PC-3 (cell line): ENCODE measurements around the gene COMTD1. TPM values are rescaled to one million over a fixed set of nuclear protein-coding genes. Genes with fewer than 3 reads are reported as not detected.

Source experiments
- ATAC-seq: fragments of 200-7000 bp; cut with Tn5 transposase; 2 replicates; pipeline ENCODE4 v1.9.1; 2020; ENCODE audit warnings: mild to moderate bottlenecking, moderate library complexity
- BruUV-seq: library from RNA; stranded (reverse); fragments of 400-500 nt; replicated peaks from 2 replicates; lab custom pipeline; 2021; lab: Mats Ljungman, UMichigan
- CTCF ChIA-PET: fragments of 300-600 bp; sonication (Branson Sonifier 250); formaldehyde crosslinking; loops from one replicate; lab custom pipeline; 2022; ENCODE audit warnings: antibody characterized with exemption; lab: Charles Lee
- POLR2A ChIA-PET: fragments of 300-600 bp; sonication (Branson Sonifier 250); formaldehyde crosslinking; loops from one replicate; lab custom pipeline; 2022; ENCODE audit warnings: antibody characterized with exemption; ENCODE audit not compliant: unreplicated experiment; lab: Charles Lee
- DNase-seq: peaks from one replicate; pipeline ENCODE4 v3.0.0-alpha.2; 2015
- H2AFZ ChIP-seq: fragments of 300-600 bp; sonication (generic); 2 replicates; pipeline ENCODE4 v1.6.0; 2016; ENCODE audit warnings: antibody characterized with exemption, low read length
- H3F3A ChIP-seq: fragments of 300-600 bp; sonication (generic); one replicate; pipeline ENCODE4 v1.6.0; 2017; ENCODE audit warnings: antibody characterized with exemption, low read length, control low read depth, mild to moderate bottlenecking; ENCODE audit not compliant: unreplicated experiment
- H3K27ac ChIP-seq: fragments of 300-600 bp; sonication (generic); 2 replicates; pipeline ENCODE4 v1.5.1; 2016; ENCODE audit warnings: mild to moderate bottlenecking, low read length
- H3K27me3 ChIP-seq: fragments of 300-600 bp; sonication (generic); 2 replicates; pipeline ENCODE4 v1.6.1; 2016; ENCODE audit warnings: low read length, mixed read lengths
- H3K36me3 ChIP-seq: fragments of 300-600 bp; sonication (generic); 2 replicates; pipeline ENCODE4 v1.6.1; 2016; ENCODE audit warnings: low read depth, mixed run types, low read length, mixed read lengths
- H3K4me1 ChIP-seq: fragments of 300-600 bp; sonication (generic); 2 replicates; pipeline ENCODE4 v1.5.1; 2016; ENCODE audit warnings: low read length; ENCODE audit not compliant: insufficient read depth
- H3K4me2 ChIP-seq: fragments of 300-600 bp; sonication (generic); 2 replicates; pipeline ENCODE4 v1.6.0; 2016; ENCODE audit warnings: low read length
- H3K4me3 ChIP-seq: fragments of 300-600 bp; sonication (generic); 2 replicates; pipeline ENCODE4 v1.5.1; 2016; ENCODE audit warnings: mild to moderate bottlenecking, low read length, mixed read lengths
- H3K79me2 ChIP-seq: fragments of 300-600 bp; sonication (generic); 2 replicates; pipeline ENCODE4 v1.6.1; 2017; ENCODE audit warnings: low read length, mixed read lengths
- H3K9ac ChIP-seq: fragments of 300-600 bp; sonication (generic); 2 replicates; pipeline ENCODE4 v1.6.0; 2016; ENCODE audit warnings: mild to moderate bottlenecking, low read length
- H3K9me2 ChIP-seq: fragments of 300-600 bp; sonication (generic); replicated peaks from 2 replicates; pipeline ENCODE4 v1.6.1; 2016; ENCODE audit warnings: mixed run types, low read length, mixed read lengths
- H3K9me3 ChIP-seq: fragments of 300-600 bp; sonication (generic); 2 replicates; pipeline ENCODE4 v1.6.1; 2016; ENCODE audit warnings: low read length, mixed read lengths
- H4K20me1 ChIP-seq: fragments of 300-600 bp; sonication (generic); 2 replicates; pipeline ENCODE4 v1.6.1; 2016; ENCODE audit warnings: low read length, mixed read lengths
- CTCF ChIP-seq: fragments of 300-600 bp; sonication (generic); conservative IDR thresholded peaks from 2 replicates; pipeline ENCODE4 v1.5.1; 2017; ENCODE audit warnings: antibody characterized with exemption, low read depth, mild to moderate bottlenecking, low read length
- EZH2 ChIP-seq: fragments of 300-600 bp; sonication (generic); IDR thresholded peaks from one replicate; pipeline ENCODE4 v1.6.1; 2017; ENCODE audit warnings: antibody characterized with exemption, mild to moderate bottlenecking, low read length; ENCODE audit not compliant: unreplicated experiment
- EZH2phosphoT487 ChIP-seq: fragments of 300-600 bp; sonication (generic); IDR thresholded peaks from 2 replicates; pipeline ENCODE4 v1.6.1; 2018; ENCODE audit warnings: mild to moderate bottlenecking, antibody characterized with exemption, low read length, borderline replicate concordance
- intact Hi-C: fragments of 100-400 bp; cut with micrococcal nuclease; formaldehyde crosslinking; loops from 2 replicates; pipeline ENCODE4 v1.9.0; 2023
- total RNA-seq: library from RNA; depleted of rRNA; stranded (reverse); fragments of >200 nt; gene quantifications from 2 replicates; pipeline ENCODE4 v1.2.3, GENCODE V29; 2014

COMTD1 gene
- total RNA-seq, 1 experiment from 2014 or later = 183 TPM

- H3K79me2 ChIP-seq = peaks cover 44% of the 10 kb centered on the region
- ChIA-PET POLR2A (interaction anchor here (0.7 to 2.2 kb wide), 4 partner anchors 11 to 26 kb away, joined by 3 to 34 read pairs (median 4); partner anchors contain the start of gene COMTD1), CTCF (interaction anchor here (0.5 to 3.3 kb wide), 5 partner anchors 20 to 188 kb away, joined by 3 to 65 read pairs (median 3); partner anchors contain the start of gene COMTD1)
- H3K9me3 ChIP-seq = no peaks in the 10 kb centered on the region
- peak; percentile 69 for ATAC-seq
- H3K9me2 ChIP-seq = no peaks in the 10 kb centered on the region
- BruUV-seq = TSS peak; percentile 95
- H3K27ac ChIP-seq = peak overlapping the region; percentile 85
- no peaks in the 10 kb centered on the region for H3K27me3 ChIP-seq
- peaks cover 47% of the 10 kb centered on the region for H3K4me1 ChIP-seq
- peak overlapping the region; percentile 72 for H3K4me3 ChIP-seq
- H2AFZ ChIP-seq = peak overlapping the region; percentile 85
- intact Hi-C loops = loop anchor here (1.0 kb wide), 4 partner anchors 15 to 99 kb away; partner anchors contain the start of gene SAMD8
- H4K20me1 ChIP-seq = peaks cover 34% of the 10 kb centered on the region
- H3F3A ChIP-seq = no peaks in the 10 kb centered on the region
- peaks cover 33% of the 10 kb centered on the region for H3K36me3 ChIP-seq
- peak overlapping the region; percentile 89 for H3K9ac ChIP-seq
- TF ChIP-seq CTCF (no peak), EZH2phosphoT487 (no peak), EZH2 (no peak)
- peak overlapping the region; percentile 87 for H3K4me2 ChIP-seq
- peak; percentile 80 for DNase-seq
Measured at GRCh38 chr10:75209921-75210281, 25.9 kb downstream of the COMTD1 start.

GRCh38 chr10:75209086-75209920 is 26.5 kb downstream of the COMTD1 start:
- Histone ChIP-seq H3K4me3 (peak overlapping the region; percentile 72), H4K20me1 (peaks cover 30% of the 10 kb centered on the region), H3K27ac (peak overlapping the region; percentile 85), H3K9me3 (no peaks in the 10 kb centered on the region), H2AFZ (peak overlapping the region; percentile 85), H3K4me1 (peaks cover 46% of the 10 kb centered on the region), H3K27me3 (no peaks in the 10 kb centered on the region), H3K79me2 (peaks cover 38% of the 10 kb centered on the region), H3K4me2 (peak overlapping the region; percentile 87), H3K9me2 (no peaks in the 10 kb centered on the region), H3K9ac (peak overlapping the region; percentile 89), H3F3A (no peaks in the 10 kb centered on the region), H3K36me3 (peaks cover 27% of the 10 kb centered on the region)
- DNase-seq (no peak), ATAC-seq (no peak)
- ChIA-PET POLR2A (interaction anchor here (0.7 to 2.2 kb wide), 4 partner anchors 10 to 26 kb away, joined by 3 to 34 read pairs (median 4); partner anchors contain the start of gene COMTD1), CTCF (interaction anchor here (0.5 to 3.3 kb wide), 6 partner anchors 10 to 188 kb away, joined by 3 to 65 read pairs (median 3); partner anchors contain the start of gene COMTD1)
- intact Hi-C loops = no loop called here
- no TSS peak for BruUV-seq
- TF ChIP-seq EZH2phosphoT487 (no peak), CTCF (no peak), EZH2 (no peak)
